Testis (tissue), 3 donors: ENCODE measurements around the gene ANXA10. TPM values are rescaled to one million over a fixed set of nuclear protein-coding genes. Genes with fewer than 3 reads are reported as not detected.

Experiments used
- DNase-seq: peaks from one replicate; pipeline ENCODE4 v3.0.0-alpha.2; 2019
- H3K27ac ChIP-seq, 2 donors: fragments of 200-600 bp; sonication (generic); one replicate each; pipeline ENCODE4 v1.5.1; 2019
- H3K27me3 ChIP-seq: fragments of 200-600 bp; sonication (generic); one replicate; pipeline ENCODE4 v1.5.1; 2019
- H3K36me3 ChIP-seq: fragments of 200-600 bp; sonication (generic); one replicate; pipeline ENCODE4 v1.5.1; 2017; ENCODE audit warnings: low read depth; ENCODE audit errors: missing control alignments
- H3K4me1 ChIP-seq: fragments of 200-600 bp; sonication (generic); one replicate; pipeline ENCODE4 v1.5.1; 2019
- H3K4me3 ChIP-seq, 2 donors: fragments of 200-600 bp; sonication (generic); one replicate each; pipeline ENCODE4 v1.5.1; 2017 to 2019
- H3K9me3 ChIP-seq: fragments of 200-600 bp; sonication (generic); one replicate; pipeline ENCODE4 v1.5.1; 2017
- POLR2A ChIP-seq: fragments of 450-650 bp; IDR thresholded peaks from one replicate; pipeline ENCODE4 v1.6.1; 2017; ENCODE audit warnings: antibody characterized with exemption, mild to moderate bottlenecking, moderate library complexity
- WGBS, 2 donors: methylation state at CpG; one replicate each; pipeline ENCODE4 v1.1.5; 2018; 5-methylcytosine and 5-hydroxymethylcytosine counted together
- intact Hi-C: fragments of 100-400 bp; cut with DNase I; formaldehyde crosslinking; loops from one replicate; pipeline ENCODE4 v1.15.1; 2023; ENCODE audit warnings: low total_unique reads
- polyA plus RNA-seq: library from polyadenylated mRNA; stranded (reverse); fragments of 350-450 nt; fragmentation: Illumina TruSeq; extraction: RNeasy Lipid Tissue Mini Kit (QIAGEN cat#74804); gene quantifications from one replicate; pipeline ENCODE4 v1.2.3, GENCODE V29; 2014; ENCODE audit warnings: low read depth, low replicate concordance; ENCODE audit not compliant: insufficient read depth
- total RNA-seq, 2 donors: library from RNA; depleted of rRNA; stranded (reverse); fragments of >200 nt; gene quantifications; one replicate each; pipeline ENCODE4 v1.2.3, GENCODE V29; 2016
- TF ChIP-seq, protein P1 (sequence below), 3 experiments: fragments of 450-650 bp in 2 of 3; fragments of 200-600 bp in 1 of 3; sonication (generic) in 1 of 3; IDR thresholded peaks; one replicate each; pipeline ENCODE4 v1.5.1; 2016 to 2019; ENCODE audit warnings: antibody characterized with exemption in 3 of 3, mild to moderate bottlenecking in 2 of 3, moderate library complexity in 1 of 3

ANXA10 gene
- total and polyA plus RNA-seq, 3 donors from 2014 or later, result 0.25 to 2.7 (median 0.71) TPM

GRCh38 chr4:168119100-168119499 is 26.8 kb downstream of the ANXA10 start:
- Histone ChIP-seq H3K9me3 (no peaks in the 10 kb centered on the region), H3K4me3 (no peak overlapping the region), H3K4me1 (no peaks in the 10 kb centered on the region), H3K27me3 (no peaks in the 10 kb centered on the region), H3K36me3 (no peaks in the 10 kb centered on the region), H3K27ac (no peak overlapping the region)
- intact Hi-C loops, result no loop called here
- WGBS, 2 donors, result 35 to 57% methylated on average over 1 of the region's 1 CpG
- DNase-seq, result no peak
- no peak for TF ChIP-seq POLR2A
- TF ChIP-seq, protein P1, sequence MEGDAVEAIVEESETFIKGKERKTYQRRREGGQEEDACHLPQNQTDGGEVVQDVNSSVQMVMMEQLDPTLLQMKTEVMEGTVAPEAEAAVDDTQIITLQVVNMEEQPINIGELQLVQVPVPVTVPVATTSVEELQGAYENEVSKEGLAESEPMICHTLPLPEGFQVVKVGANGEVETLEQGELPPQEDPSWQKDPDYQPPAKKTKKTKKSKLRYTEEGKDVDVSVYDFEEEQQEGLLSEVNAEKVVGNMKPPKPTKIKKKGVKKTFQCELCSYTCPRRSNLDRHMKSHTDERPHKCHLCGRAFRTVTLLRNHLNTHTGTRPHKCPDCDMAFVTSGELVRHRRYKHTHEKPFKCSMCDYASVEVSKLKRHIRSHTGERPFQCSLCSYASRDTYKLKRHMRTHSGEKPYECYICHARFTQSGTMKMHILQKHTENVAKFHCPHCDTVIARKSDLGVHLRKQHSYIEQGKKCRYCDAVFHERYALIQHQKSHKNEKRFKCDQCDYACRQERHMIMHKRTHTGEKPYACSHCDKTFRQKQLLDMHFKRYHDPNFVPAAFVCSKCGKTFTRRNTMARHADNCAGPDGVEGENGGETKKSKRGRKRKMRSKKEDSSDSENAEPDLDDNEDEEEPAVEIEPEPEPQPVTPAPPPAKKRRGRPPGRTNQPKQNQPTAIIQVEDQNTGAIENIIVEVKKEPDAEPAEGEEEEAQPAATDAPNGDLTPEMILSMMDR (IDR thresholded peaks at IDR 0.05), result no peak

DNA sequence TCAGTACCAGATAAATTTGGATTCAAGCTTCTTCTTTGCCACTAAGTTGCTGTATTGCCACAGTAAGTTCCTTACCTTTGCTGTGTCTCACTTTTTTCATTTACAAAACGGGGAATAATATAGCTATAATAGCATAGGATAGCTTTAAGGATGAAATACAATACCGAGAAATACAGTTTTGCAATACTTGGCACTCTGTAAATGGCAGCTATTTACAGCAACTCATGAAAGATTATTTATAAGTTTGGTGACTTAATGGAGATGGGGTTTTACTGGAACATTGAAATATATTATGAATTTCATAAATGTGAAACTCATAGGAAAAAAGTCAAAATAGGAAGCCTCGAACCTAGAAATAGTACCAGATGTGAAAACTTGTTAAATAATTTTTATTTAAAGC is 27.6 kb downstream of the ANXA10 start:
- no peaks in the 10 kb centered on the region for H3K36me3 ChIP-seq
- 81 to 83% methylated on average over 3 of the region's 3 CpGs for WGBS, 2 donors
- H3K9me3 ChIP-seq, result no peaks in the 10 kb centered on the region
- H3K4me1 ChIP-seq, result no peaks in the 10 kb centered on the region
- intact Hi-C loops, result no loop called here
- TF ChIP-seq POLR2A, result no peak
- TF ChIP-seq, protein P1 (IDR thresholded peaks at IDR 0.05), result no peak
- no peak for DNase-seq
- H3K27me3 ChIP-seq, result no peaks in the 10 kb centered on the region
- no peak overlapping the region for H3K27ac ChIP-seq
- no peak overlapping the region for H3K4me3 ChIP-seq

DNA sequence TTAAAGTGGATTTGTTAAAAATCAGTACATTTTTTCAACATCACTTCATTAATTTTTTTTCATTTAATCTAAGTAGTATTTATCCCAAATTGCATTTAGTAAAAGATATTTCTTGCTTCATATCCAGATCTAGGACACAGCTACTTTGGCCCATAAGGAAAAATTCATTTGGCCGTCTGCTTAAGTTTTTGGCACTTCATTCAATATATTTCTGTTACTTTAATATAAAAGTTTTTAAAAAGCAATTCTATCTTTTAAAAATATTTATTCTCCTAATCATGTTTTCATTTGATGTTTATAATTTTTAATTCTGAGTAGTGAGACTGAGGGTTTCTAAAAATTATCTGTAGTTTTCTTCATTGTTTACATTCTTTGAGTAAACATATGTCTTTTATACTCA is 28.5 kb downstream of the ANXA10 start:
- H3K4me3 ChIP-seq, result no peak overlapping the region
- H3K9me3 ChIP-seq, result no peaks in the 10 kb centered on the region
- no peaks in the 10 kb centered on the region for H3K27me3 ChIP-seq
- 65 to 71% methylated on average over 1 of the region's 1 CpG for WGBS, 2 donors
- no peaks in the 10 kb centered on the region for H3K36me3 ChIP-seq
- H3K4me1 ChIP-seq, result no peaks in the 10 kb centered on the region
- intact Hi-C loops, result no loop called here
- no peak for DNase-seq
- TF ChIP-seq, protein P1 (IDR thresholded peaks at IDR 0.05), result no peak
- TF ChIP-seq POLR2A, result no peak
- no peak overlapping the region for H3K27ac ChIP-seq

GRCh38 chr4:168124008-168124641 is 31.8 kb downstream of the ANXA10 start:
- Histone ChIP-seq H3K36me3 (no peaks in the 10 kb centered on the region), H3K4me3 (no peak overlapping the region), H3K9me3 (no peaks in the 10 kb centered on the region), H3K4me1 (no peaks in the 10 kb centered on the region), H3K27me3 (no peaks in the 10 kb centered on the region), H3K27ac (no peak overlapping the region)
- WGBS, 2 donors, result 70 to 88% methylated on average over 5 of the region's 5 CpGs
- intact Hi-C loops, result no loop called here
- TF ChIP-seq, protein P1 (IDR thresholded peaks at IDR 0.05), result no peak
- no peak for TF ChIP-seq POLR2A
- no peak for DNase-seq

GRCh38 chr4:168126952-168127351 is 34.6 kb downstream of the ANXA10 start:
- no peaks in the 10 kb centered on the region for H3K36me3 ChIP-seq
- H3K27me3 ChIP-seq, result no peaks in the 10 kb centered on the region
- H3K27ac ChIP-seq, result no peak overlapping the region
- H3K9me3 ChIP-seq, result no peaks in the 10 kb centered on the region
- 79 to 85% methylated on average over 2 of the region's 2 CpGs for WGBS, 2 donors
- H3K4me3 ChIP-seq, result no peak overlapping the region
- no peak for TF ChIP-seq POLR2A
- TF ChIP-seq, protein P1 (IDR thresholded peaks at IDR 0.05), result no peak
- intact Hi-C loops, result no loop called here
- no peaks in the 10 kb centered on the region for H3K4me1 ChIP-seq
- DNase-seq, result no peak
